Activated T-helper 9 cell treated with anti-CD3 and anti-CD28 coated beads, Interleukin-2, amount 50 U/mL, for 16 hours (primary cell): ENCODE results near the gene GRIK4.

Source experiments
- DNase-seq: peaks from one replicate; pipeline ENCODE4 v3.0.0-alpha.2; 2020; ENCODE audit warnings: low read depth

The GRIK4 gene

DNA sequence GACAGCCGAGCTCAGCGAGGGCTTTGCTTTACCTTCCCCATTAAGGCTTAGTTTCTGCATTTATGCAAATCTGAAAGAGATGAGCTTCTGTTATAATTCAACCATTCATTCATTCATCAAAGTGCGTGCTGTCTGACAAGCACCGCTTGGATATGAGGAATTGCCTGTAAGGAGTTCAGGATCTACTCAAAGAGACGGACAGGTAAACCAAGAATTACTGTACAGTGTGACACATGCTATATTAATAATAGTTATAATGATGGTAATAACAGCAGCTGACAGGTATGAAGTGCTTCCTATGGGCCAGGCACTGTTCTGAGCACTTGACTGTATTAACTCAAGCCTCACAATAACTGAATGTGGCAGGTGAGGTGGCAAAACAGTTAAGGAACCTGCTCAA lies 402.5 kb downstream of the GRIK4 start:
- no peak for DNase-seq

- no peak for DNase-seq
Observed at GRCh38 chr11:120914601-120915000, 403.1 kb downstream of the GRIK4 start.

DNA sequence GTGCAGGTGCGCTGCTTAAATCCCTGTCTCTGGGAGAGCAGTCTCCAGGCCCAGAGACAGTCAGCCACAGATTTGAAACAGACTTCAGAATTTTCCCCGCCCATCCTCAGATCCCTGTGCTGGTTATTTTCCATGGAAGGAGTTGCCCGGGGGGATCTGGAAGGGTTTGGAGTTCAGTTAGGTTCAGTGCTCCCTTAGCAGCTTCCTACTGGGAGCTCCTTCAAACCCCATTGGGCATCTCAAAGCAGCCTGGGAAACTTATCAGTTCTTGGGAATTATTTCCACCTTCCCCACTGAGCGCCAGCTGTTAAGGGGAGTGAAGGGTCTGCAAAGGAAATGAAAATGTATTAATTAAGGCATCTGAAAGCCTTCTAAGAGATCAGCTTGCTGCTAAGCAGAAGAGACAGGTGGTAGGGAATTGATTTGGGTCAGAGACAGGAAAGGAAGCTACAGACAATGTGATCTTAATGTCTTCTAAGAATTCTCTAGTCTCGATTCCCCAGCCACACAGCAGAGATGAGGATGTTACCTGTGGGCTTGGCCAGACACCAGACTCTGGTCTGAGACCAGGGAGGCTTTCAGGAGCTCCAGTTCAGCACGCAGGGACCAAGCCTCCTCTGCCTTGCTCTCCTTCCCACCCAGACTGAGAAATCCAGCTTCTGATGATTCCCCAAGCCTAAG lies 406.2 kb downstream of the GRIK4 start:
- DNase-seq, result no peak

DNA sequence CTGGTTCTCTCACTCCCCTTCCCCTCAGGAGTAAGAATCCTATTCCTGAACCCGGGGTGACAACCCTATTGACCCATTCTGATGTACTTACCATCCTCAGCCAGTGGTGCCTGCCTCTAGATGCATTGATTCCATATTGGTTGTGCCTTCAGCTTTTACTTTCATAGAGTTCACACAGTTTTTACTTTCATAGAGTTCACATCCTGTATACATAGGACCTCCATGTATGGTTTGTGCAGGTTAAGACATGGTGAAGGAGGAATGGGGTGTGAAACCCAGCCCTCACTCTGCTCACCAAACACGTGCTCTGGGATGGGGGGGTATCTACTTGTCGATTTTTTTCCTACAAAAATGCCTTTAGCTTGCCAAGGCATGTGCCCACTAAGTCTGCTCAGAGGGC lies 406.7 kb downstream of the GRIK4 start:
- DNase-seq, result no peak

GRCh38 chr11:120919045-120919444 lies 407.5 kb downstream of the GRIK4 start:
- DNase-seq, result no peak

DNA sequence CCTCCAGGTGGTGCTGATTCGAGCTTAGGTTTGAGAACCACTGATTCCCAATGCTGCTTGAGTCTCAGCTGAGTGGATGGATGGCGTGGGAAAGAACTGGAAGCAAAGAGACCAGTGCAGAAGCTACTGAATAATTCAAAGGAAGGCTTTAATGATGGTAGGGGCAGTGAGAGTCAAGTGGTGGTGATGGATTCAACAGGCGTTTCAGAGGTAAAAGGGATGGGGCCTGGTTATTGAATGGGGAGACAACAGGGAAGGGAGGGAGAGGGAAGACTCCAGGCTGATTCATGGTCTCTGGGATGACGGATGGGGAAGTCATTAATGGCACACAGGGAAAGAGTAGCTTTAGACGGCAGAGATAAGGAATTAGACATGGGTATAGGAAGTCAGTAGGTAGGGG lies 408.0 kb downstream of the GRIK4 start:
- no peak for DNase-seq

GRCh38 chr11:120923866-120924508 lies 412.4 kb downstream of the GRIK4 start:
- DNase-seq, result no peak

DNA sequence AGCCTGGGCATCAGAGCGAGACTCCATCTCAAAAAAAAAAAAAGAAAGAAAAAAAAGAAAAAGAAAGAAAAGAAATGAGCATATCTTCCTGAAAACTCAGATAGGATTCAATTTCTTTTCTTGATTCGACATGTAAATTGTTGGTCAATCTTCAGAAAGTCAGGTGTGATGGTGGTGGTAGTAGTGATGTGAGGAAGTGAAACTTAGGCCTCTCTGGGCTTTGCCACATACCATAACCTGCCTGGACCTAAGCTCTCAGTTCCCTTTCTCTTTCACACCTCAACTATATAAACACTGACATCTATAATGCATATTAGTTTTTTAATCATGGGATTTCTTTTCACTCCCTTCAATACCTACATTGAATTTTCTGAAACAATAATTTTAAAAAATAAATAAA lies 414.4 kb downstream of the GRIK4 start:
- DNase-seq, result no peak

- no peak for DNase-seq
Observed at GRCh38 chr11:120928627-120929026, 417.1 kb downstream of the GRIK4 start.

DNA sequence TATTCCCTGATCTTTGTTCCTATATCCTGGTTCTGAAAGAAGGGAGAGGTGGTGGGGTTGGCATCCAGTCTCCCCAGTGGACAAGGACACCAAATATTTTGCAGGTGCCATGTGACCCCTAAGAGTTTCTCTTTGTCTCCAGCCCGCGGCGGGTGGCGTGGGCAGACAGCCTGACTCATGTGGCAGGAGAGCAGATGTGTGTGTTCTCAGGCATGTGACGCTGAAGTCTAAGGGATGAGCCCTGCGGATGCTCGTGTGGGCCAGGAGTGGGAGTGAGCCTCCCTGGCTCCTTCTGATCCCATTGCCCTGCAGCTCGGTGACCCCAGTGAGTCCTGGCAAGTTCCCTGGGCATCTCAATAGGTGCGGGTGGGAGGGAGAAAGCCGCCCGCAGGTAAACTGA lies 417.5 kb downstream of the GRIK4 start:
- DNase-seq, result no peak

DNA sequence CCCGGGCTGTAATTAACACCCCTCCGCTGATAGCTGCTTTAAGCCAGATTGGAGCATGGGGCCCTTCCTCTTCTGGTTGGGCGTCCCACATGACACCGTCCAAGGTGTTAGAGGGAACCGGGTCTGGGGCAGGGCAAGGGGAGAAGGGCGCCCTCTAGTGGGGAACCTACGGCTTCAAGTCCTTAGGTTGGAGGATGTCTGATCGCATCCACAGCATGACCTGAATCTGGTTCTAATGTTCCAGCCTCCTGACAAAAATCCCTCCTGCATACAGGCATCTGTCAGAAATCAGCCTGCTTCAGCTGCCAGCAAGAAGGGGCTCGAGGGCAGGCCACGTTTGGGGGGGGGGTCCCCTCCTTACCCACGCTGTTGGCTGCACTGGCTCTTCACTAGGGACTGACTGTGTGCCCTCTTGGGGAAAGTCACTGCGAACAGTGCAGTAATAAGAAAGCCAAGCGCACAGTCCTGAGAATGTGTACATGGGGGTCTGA lies 418.2 kb downstream of the GRIK4 start:
- peak; percentile 6 for DNase-seq

GRCh38 chr11:120931057-120931779 lies 419.7 kb downstream of the GRIK4 start:
- no peak for DNase-seq

GRCh38 chr11:120932305-120932915 lies 420.9 kb downstream of the GRIK4 start:
- DNase-seq, result no peak

- no peak for DNase-seq
Observed at GRCh38 chr11:120936356-120936755, 424.8 kb downstream of the GRIK4 start.

- no peak for DNase-seq
Observed at GRCh38 chr11:120937501-120937900, 426.0 kb downstream of the GRIK4 start.

DNA sequence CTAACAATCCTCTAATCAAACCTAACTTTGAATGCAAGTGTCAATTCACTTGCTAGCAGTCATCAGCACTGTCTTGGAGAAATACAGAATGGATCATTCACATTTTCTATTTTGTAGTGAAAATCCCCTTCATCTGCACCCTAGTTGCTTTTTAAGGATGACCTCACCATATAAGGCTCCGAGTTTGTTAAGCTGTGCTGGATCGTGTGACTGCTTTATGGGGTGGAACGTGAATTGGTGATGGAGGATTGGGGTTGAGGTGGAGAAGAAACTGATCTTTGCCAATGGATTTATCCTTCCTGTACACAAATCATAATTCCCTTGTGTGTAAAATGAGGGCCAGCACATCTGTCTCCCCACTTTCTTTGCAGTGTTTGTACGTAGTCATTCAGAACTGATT lies 426.7 kb downstream of the GRIK4 start:
- DNase-seq, result no peak

- no peak for DNase-seq
Observed at GRCh38 chr11:120940160-120940848, 428.8 kb downstream of the GRIK4 start.

GRCh38 chr11:120941000-120941399 lies 429.5 kb downstream of the GRIK4 start:
- no peak for DNase-seq

GRCh38 chr11:120942701-120943100 lies 431.2 kb downstream of the GRIK4 start:
- no peak for DNase-seq

- DNase-seq, result no peak
Observed at GRCh38 chr11:120945042-120945441, 433.5 kb downstream of the GRIK4 start.

DNA sequence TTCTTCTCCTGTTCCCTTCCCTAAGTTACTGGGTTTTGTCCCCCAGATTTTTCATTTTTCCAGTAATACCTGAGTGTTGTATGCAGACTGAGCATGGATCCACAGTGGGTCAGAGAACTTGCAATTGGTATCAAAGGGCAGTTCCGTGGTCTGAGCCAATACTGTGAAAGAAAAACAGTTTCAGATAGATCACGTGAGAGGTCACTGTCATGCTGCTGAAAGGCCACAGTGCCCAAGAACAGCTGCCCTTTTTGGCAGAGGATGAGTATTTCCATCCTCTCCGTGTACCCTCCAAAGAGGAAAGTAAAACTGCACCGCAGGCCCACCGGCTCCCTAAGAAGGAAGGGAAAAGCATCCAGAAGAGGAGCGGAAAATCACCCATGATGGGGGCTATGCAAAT lies 439.3 kb downstream of the GRIK4 start:
- no peak for DNase-seq
